Mucosa of descending colon (tissue), 3 donors: ENCODE measurements around the gene ADGRG1. TPM values are rescaled to one million over a fixed set of nuclear protein-coding genes. Genes with fewer than 3 reads are reported as not detected.

ENCODE experiments used
- ATAC-seq: fragments of 200-7000 bp; cut with Tn5 transposase; one replicate; pipeline ENCODE4 v1.9.1; 2020; ENCODE audit warnings: mild to moderate bottlenecking, moderate library complexity
- DNase-seq, 3 donors: peaks; one replicate each; pipeline ENCODE4 v3.0.0-alpha.2; 2020
- H3K36me3 ChIP-seq: fragments of 200-600 bp; one replicate; pipeline ENCODE4 v1.8.0; 2021; ENCODE audit warnings: low read depth, mild to moderate bottlenecking
- H3K4me1 ChIP-seq: fragments of 200-600 bp; one replicate; pipeline ENCODE4 v1.8.0; 2021; ENCODE audit warnings: low read depth, mild to moderate bottlenecking
- H3K4me3 ChIP-seq: fragments of 200-600 bp; one replicate; pipeline ENCODE4 v1.8.0; 2021; ENCODE audit warnings: mild to moderate bottlenecking
- H3K9me3 ChIP-seq: fragments of 200-600 bp; one replicate; pipeline ENCODE4 v1.8.0; 2021; ENCODE audit warnings: mild to moderate bottlenecking
- intact Hi-C, 2 donors: fragments of 100-400 bp; cut with DNase I in 1 of 2; cut with micrococcal nuclease in 1 of 2; formaldehyde crosslinking; loops; one replicate each; pipeline versions ENCODE4 v1.11.0 to v1.11.1; 2022; cut with DNase I, micrococcal nuclease
- total RNA-seq, 3 donors: library from RNA; stranded (reverse); fragmentation: NEBNext Ultra II Directional in 2 of 3; extraction: Animal tissue kit (Norgen Biotek cat#: 25700) in 2 of 3; gene quantifications; one replicate each; pipeline versions ENCODE4 v1.2.1 to v1.2.4, GENCODE V29; 2021 to 2023
- TF ChIP-seq, protein P1 (sequence below): fragments of 200-600 bp; IDR thresholded peaks from one replicate; pipeline ENCODE4 v1.8.0; 2022; ENCODE audit warnings: antibody characterized with exemption, mild to moderate bottlenecking
- donor health status: DM: no; HTN: no; CAD: no; lungs with moderate emphysema.
- donor health status: DM: no; HTN: no; CAD: no.
- donor health status: DM: no; HTN: yes; CAD: no.

Gene ADGRG1
- total RNA-seq, 3 donors from 2014 or later = 37.0 to 104 (median 98.4) TPM

DNA sequence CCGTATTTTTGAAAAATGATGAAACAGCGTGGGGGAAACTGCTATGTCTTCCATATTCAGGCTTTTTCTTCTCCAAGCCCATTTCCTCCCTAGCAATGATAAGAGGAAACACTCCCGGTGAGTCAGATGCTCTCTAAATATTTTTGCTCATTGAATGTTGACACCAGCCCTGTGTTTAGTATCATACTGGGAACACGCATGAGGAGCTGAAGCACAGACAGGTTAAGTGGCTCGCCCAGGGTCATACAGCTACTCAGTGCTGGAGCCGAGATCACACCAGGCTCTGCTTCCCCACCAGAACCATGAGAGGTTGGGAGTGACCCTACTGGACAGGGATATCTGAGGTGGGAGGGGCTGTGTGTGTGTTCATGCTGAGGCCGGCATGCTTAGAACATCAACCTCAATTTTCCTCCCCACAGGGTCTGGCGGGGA is 37.8 kb upstream of the ADGRG1 start:
- Histone ChIP-seq H3K4me3 (no peak overlapping the region), H3K4me1 (no peaks in the 10 kb centered on the region), H3K9me3 (no peaks in the 10 kb centered on the region), H3K36me3 (no peaks in the 10 kb centered on the region)
- DNase-seq (no peak), ATAC-seq (no peak)
- TF ChIP-seq, protein P1, sequence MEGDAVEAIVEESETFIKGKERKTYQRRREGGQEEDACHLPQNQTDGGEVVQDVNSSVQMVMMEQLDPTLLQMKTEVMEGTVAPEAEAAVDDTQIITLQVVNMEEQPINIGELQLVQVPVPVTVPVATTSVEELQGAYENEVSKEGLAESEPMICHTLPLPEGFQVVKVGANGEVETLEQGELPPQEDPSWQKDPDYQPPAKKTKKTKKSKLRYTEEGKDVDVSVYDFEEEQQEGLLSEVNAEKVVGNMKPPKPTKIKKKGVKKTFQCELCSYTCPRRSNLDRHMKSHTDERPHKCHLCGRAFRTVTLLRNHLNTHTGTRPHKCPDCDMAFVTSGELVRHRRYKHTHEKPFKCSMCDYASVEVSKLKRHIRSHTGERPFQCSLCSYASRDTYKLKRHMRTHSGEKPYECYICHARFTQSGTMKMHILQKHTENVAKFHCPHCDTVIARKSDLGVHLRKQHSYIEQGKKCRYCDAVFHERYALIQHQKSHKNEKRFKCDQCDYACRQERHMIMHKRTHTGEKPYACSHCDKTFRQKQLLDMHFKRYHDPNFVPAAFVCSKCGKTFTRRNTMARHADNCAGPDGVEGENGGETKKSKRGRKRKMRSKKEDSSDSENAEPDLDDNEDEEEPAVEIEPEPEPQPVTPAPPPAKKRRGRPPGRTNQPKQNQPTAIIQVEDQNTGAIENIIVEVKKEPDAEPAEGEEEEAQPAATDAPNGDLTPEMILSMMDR = no peak
- intact Hi-C loops = loop anchor here in 1 of 2 donors (5.0 kb wide), 1 partner anchor 57 kb away; no protein-coding TSS in a partner anchor

DNA sequence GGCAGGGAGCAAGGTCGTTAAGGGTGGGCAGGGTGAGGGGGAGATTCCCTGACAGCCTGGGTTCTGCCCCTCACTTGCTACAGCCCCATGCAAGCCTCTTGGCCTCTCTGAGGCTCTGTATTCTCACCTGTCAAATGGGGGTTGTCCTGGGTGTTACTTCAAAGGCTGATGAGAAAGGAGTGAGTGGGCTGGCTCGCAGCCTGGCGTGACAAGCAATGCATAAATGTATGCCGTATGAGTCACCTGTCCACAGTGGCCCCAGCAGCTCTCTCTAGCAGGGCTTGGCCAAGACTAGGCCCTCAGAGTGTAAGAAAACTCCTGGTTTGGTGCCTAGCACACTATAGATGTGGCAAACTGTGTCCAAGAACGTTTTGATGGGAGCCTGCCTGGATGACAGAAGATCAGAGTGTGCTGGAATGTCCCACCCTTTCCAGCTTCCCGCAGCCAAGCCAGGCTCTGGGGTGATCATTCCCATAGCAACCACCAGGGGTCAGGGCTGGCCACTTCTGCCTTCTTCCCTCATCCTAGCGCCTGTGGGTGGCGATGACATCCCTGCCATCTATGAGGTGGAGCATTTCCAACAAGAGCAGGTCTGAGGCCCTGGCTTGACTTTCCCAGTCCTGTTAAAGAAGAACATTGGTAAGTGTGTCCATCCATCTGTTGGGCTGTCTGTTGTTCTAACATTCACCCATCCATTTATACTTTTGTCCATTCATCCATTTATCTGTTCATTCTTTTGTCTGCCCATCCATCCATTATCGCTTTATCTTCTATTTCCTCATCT is 37.2 kb upstream of the ADGRG1 start:
- Histone ChIP-seq H3K4me3 (no peak overlapping the region), H3K36me3 (no peaks in the 10 kb centered on the region), H3K4me1 (no peaks in the 10 kb centered on the region), H3K9me3 (no peaks in the 10 kb centered on the region)
- ATAC-seq = peak; percentile 93
- intact Hi-C loops = loop anchor here in 1 of 2 donors (5.0 kb wide), 1 partner anchor 56 kb away; no protein-coding TSS in a partner anchor
- TF ChIP-seq, protein P1 = peak; percentile 85
- DNase-seq = peak; percentile 71 to 81 (median 80)

DNA sequence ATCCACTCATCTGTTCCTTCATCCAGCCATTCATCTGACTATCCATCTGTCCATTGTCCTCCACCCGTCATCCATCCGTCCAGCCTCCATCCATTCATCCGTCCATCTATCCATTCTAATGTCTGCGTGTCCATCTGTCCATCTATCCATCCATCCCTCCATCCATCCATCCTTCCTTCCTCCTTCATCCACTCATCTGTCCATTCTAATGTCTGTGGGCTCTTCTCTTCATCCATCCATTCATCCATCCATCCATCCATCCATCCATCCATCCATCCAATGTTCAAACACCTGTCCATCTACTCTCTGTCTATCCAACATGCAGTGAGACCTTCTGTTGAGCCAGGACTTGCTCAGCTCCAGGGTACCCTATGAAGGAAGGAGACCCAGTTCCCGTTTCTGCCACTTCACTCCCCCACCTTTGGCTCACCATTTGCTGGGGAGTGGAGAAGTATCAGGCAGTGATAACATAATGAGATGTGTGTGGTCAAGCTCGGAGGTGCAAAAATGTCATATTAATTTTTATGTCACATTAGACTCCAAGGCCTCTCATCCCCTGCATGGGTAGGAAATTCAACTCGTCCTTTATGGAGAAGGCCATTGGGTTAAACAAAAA is 36.5 kb upstream of the ADGRG1 start:
- intact Hi-C loops = loop anchor here in 1 of 2 donors (5.0 kb wide), 1 partner anchor 55 kb away; no protein-coding TSS in a partner anchor
- Histone ChIP-seq H3K4me1 (no peaks in the 10 kb centered on the region), H3K4me3 (no peak overlapping the region), H3K36me3 (no peaks in the 10 kb centered on the region), H3K9me3 (no peaks in the 10 kb centered on the region)
- no peak for ATAC-seq
- no peak for DNase-seq
- TF ChIP-seq, protein P1 = no peak

DNA sequence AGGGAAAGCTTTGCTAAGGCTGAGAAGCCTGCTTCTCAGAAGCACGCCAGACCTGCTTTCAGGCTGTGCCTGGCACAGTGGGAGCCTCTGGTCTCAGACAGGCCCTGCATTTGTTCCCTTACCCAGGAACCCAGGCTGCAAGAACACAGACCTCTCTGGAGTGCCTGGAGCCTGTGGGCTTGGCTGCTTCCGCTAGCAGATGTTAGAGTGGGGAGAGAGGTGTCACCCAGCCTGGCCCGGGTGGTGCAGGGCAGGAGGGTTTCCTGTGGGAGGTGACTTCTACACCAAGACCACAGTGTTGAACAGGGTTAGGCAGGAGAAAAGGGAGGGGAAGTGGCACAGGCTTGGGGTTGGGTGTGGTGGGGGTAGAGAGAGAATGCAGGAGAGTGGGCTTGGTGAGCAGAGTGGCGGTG is 35.8 kb upstream of the ADGRG1 start:
- DNase-seq = peak in 2 of 3 donors; percentile 59 to 79

DNA sequence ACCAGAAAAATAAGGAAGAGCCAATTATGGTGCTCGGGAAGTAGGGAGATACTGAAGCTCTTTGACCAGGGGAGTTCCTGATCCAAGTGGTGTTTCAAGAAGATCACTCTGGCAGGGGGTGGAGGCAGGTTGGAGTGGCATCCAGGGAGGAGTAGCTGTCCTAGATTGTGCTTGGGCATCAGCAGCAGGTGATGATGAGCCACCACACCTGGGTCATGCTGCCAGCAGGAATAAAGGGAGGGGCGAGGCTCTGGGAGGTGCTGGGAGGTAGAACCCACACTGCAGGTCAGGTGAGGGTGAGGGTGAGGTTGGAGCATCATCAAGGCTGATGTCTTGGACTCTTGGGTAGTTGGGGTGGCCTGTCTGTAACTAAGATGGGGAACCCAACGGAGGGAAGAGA is 35.4 kb upstream of the ADGRG1 start:
- DNase-seq (no peak), ATAC-seq (peak; percentile 3)
- TF ChIP-seq, protein P1 = no peak
- no peaks in the 10 kb centered on the region for H3K9me3 ChIP-seq
- no peaks in the 10 kb centered on the region for H3K36me3 ChIP-seq
- no peak overlapping the region for H3K4me3 ChIP-seq
- intact Hi-C loops = loop anchor here in 1 of 2 donors (5.0 kb wide), 1 partner anchor 54 kb away; no protein-coding TSS in a partner anchor
- no peaks in the 10 kb centered on the region for H3K4me1 ChIP-seq

More for the DNA sequence above, 35.8 kb upstream of the ADGRG1 start:
- no peak overlapping the region for H3K4me3 ChIP-seq
- intact Hi-C loops = loop anchor here in 1 of 2 donors (5.0 kb wide), 1 partner anchor 55 kb away; no protein-coding TSS in a partner anchor
- no peaks in the 10 kb centered on the region for H3K36me3 ChIP-seq
- H3K9me3 ChIP-seq = no peaks in the 10 kb centered on the region
- TF ChIP-seq, protein P1 = no peak
- ATAC-seq = peak; percentile 77
- H3K4me1 ChIP-seq = no peaks in the 10 kb centered on the region
